Raji (cell line): ENCODE data around the gene GRIK5.

Source experiments
- POLR2A ChIP-seq: IDR thresholded peaks from 2 replicates; pipeline ENCODE4 v1.6.1; 2011; ENCODE audit warnings: low read depth, low read length, control low read depth; ENCODE audit not compliant: insufficient read depth

The GRIK5 gene

DNA sequence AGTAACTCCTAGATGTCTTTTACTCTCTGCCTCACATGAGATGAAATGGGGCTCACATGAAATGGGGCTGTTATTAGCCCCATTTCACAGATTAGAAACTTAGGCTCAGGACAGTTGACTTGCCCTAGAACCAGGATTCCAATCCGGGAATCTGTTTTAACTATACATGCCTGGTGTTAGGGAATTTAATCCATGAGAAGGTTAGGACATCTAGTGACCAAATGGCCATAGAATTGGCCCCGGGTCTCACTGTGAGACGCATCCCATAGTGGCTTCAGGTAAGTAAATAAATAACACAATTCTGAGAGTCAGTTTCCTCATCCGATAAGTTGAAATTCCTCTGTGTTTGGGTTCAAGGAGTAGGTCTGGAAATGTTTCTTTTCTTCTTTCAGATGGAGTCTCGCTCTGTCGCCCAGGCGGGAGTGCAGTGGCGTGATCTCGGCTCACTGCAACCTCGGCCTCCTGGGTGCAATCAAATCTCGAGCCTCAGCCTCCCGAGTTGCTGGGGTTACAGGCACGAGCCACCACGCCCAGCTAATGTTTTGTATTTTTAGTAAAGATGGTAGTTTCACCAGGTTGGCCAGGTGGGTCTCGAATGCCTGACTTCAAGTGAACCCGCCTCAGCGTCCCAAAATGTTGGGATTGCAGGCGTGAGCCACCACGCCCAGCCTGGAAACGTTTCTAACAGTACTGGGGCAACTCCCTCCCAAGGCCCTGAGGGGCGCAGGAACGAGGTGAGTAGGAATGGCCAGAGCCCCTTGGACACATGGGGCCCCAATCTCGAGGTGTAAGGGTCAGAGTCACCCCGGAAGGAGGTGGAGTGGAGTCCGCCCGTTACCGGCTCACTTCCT lies 4.7 kb upstream of the GRIK5 start:
- peak; percentile 36; the same call in 1 of the 2 replicates for TF ChIP-seq POLR2A

DNA sequence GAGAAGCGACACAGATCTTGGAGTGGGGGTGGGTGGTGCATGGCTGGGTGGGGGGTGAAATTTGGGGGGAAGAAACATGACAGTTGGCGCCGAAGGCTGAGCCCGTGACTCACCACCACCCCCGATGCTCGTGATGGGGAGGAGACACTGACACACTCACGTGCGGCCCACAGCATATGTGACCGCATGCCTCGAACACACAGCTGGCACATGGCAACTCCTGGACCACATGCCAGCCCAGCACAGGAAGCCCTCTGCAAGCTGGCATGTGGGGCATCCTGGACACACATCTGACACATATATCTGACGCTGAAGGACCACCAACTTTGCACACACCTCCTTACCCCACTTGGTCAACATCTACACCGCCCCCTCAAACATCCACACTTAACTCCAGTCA lies 1.2 kb upstream of the GRIK5 start:
- no peak for TF ChIP-seq POLR2A

DNA sequence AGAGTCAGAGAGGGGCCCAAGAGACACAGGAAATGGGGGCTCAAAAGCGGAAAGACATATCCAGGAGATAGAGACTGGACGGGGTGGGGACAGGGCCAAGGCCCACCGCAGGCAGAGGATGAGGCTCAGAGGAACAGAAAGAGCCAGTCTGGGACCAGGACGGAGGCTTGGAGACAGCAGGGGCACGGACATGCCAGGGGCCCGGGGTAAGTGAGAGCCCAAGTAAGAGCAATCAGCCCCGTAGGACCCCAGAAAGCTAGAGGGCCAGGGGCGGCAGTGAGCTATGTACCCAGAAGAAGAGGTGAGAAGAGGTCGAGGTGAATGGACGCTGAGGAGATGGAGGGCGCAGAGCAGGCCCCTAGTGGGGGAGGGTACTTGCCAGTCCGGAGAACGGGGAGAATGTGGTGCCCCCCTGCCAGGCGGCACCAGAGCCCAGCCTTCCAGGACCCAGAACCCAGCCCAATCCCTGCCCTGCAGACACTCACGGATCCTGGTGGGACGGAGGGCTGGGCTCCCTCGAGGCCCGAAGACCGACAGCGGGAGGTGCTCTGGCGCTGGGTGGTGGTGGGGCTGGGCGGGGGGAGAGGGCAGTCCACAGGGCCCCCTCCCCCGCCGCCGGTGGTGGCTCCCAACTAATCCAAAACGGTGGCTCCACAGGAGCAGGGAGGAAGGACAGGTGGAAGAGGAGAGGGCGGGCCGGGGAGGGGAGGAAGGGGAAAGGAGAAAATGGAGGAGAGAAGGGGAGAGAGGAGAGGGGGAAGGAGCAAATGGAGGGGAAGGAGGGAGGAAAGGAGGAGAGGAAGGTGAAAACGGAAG lies 1.0 kb downstream of the GRIK5 start:
- TF ChIP-seq POLR2A: no peak

DNA sequence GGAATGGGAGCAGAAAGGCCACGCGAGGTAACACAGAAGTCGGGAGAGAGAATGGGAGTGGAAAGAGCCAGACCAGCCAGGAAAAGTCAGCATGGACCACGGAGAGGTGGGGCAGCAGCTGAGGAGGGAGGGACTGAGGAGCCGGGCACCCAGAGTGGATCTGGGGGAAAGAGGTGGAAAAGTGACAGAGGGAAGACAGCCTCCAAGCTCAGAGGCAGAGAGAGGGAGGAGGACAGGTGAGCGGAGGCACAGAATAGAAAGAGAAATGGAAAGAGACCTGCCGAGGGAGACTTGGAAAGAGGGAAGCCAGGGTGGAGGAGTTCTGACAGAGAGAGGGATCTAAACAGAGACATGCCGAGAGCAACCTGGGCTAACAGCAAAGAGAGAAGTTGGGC lies 1.6 kb downstream of the GRIK5 start:
- no peak for TF ChIP-seq POLR2A

DNA sequence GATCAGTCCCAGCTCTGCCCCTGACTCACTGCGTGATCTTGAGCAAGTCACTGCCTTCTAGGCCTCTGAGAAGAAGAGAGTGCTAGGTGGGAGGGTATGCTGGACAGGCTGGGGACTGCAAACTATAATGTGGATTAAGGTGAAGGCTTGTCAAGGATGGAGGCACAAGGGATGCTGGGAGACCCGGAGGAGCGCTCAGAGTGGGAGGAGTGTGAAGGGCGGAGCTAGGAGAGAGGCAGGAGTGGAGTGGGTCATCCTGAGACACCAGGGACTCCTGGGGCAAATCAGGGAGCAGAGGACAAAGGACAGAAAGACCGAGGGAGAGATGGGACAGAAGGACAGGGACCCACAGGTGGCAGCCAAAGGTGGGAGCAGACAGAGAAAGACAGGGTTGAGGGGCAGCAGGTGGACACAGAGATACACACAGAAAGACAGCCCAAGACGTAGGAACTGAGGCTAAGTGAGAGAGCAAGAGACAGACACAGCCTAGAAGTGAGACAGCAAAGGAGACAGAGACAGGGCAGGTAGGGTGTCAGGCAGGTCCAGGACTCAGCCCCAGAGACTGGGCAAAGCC lies 2.6 kb downstream of the GRIK5 start:
- TF ChIP-seq POLR2A: no peak

DNA sequence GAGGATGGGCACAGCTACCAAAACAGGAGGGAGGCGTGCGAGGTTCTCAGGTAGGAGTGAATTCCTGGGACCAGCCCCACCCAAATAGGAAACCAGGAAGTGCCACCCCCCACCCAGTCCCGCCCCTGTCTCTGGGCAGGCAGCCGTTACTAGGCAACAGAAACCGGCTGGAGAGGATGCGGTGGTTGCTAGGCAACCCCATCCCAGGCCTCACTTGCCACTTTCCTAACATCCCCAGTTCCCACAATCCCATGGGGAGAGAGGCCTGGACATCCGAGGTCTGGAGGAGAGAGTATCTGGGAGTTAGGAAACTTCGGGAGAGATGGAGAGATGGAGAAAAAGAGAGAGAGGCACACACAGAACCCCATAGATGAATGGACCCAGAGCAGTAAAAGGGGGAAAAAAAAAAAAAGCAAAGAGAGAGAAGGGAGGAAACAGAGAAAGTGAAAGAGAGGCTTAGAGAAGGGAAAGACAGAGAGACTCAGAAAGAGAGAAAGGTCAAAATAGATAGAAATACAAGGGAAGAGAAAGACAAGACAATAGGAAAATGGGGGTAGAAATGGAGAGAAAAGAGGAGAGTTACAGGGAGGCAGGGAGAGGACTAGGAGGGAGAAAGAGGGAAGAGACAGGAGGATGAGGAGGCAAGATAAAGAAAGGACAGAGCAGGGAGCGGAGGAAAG lies 3.8 kb downstream of the GRIK5 start:
- no peak for TF ChIP-seq POLR2A

DNA sequence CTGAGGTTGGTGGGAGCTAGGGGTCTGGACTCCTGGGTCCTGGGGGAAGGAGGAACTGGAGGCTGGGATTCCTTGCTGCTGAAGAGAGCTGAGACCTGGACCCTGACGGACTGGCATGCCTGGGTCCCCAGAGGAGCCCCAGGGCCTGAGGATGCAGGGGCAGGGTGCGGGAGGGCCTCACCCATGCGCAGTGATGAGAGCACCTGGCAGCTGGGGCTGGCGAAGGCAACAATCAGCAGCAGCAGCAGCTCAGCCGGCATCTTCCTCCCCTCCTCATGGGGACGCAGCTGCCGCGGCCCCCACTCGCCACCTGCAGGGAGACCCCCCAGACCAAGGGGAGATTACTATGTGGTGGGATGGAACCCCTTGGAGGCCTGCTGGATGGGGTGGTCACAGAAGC lies 4.5 kb downstream of the GRIK5 start:
- no peak for TF ChIP-seq POLR2A

DNA sequence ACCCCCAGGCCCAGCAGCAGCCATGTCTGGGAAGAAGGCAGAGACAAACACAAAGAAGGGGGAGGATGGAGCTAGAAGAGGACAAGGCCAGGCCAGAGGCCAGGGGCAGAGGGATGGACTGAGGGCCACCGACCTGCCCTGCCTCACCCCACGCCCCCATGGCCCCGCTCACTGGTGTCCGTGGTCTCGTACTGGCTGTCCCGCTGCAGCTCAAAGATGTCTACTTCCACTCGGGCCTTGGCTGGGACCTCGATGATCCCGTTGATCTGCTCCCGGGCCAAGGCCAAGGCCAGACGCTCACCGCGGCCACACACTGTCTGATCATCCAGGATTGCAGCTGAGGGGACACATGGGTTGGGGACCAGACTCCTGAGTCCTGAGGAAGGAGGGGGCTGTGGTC lies 5.0 kb downstream of the GRIK5 start:
- TF ChIP-seq POLR2A: no peak

DNA sequence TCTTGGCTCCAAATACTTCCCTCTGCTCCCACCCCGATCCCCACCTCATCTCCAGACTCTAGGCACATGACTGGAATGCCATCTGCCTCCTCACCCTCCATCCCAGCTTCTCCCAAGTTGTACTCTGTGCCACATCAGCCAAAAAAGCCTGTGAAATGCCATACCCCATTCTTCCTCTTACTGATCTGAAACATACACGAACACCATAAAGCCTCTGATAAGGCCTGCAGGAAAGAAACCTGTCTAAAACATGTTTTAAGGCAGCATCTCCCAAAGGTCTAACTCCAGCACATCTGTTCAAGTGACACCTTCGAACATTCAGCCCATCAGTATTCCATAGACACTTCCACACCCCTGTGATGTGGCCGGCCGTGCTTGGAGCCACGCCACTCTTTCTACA lies 5.6 kb downstream of the GRIK5 start:
- no peak for TF ChIP-seq POLR2A

DNA sequence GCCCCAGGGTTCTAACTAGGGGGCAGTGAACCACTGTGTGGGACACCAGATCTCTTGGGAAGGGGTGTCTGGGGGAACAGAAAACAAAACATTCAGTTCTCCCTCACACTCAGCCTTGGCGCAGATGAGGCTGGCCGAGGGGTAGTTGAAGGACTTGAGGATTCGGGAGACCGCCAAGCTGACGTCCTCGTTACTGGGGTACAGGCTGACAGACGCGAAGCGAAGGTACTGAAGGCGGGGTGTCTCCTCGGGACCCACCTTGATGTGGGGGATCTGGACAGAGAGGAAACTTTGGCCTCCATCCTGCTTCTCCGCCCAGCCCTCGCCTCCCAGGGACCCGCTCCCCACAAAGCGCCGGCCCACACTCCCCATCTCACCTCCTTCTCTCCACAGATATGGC lies 7.6 kb downstream of the GRIK5 start:
- TF ChIP-seq POLR2A: no peak

DNA sequence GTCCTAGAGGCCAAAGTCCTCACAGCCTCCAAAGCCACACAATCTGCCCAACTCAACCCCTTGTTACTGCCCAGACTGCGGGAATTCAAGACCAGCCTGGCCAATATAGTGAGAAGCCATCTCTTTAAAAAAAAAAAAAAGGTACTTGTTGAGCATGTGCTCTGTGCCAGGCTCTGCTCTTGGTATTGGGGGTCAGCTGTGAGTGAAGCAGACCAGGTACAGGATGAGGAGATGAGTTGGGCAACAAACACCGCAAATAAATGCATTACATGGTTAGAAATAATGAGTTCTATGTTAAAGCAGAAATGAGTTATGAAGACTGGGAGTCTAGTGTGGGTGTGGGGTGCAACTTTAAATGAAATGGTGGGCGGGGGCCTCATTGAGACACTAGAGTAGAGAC lies 9.9 kb downstream of the GRIK5 start:
- TF ChIP-seq POLR2A: no peak

DNA sequence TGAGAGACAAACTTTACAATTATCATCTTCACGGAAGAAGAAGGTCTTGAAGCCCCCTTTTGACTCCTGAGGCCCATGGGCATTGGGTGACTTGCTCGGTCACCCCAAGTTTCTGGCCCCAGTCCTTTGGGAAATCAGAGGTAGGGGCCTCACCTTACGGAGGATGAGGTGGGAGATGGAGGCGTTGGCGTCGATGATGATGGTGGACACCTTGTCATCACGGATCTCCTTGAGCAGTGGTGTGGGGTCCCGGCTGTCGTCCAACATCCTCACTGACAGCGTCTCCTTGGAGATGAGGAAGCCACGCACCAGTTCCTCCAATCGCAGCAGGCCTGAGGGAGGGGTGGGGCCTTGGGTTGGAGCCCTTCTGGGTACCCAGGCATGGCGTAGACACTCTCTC lies 10.8 kb downstream of the GRIK5 start:
- no peak for TF ChIP-seq POLR2A

DNA sequence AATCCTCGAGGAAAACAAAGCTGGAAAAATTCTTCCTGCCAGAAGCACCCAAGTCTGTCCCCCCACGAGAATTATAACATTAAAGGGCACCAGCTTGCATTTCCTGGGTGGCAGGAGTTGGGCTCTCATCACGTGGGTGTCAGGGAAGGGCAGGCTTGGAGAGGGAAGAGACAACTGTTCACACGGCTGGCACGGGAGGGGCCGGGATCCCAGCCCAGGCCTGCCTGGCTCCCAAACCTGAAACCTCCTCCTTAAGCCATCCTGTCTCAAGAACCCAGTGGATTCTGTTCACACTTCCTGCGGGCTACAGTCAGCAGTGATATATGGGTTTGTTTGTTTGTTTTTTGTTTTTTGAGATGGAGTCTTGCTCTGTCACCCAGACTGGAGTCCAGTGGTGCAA lies 12.2 kb downstream of the GRIK5 start:
- TF ChIP-seq POLR2A: no peak

DNA sequence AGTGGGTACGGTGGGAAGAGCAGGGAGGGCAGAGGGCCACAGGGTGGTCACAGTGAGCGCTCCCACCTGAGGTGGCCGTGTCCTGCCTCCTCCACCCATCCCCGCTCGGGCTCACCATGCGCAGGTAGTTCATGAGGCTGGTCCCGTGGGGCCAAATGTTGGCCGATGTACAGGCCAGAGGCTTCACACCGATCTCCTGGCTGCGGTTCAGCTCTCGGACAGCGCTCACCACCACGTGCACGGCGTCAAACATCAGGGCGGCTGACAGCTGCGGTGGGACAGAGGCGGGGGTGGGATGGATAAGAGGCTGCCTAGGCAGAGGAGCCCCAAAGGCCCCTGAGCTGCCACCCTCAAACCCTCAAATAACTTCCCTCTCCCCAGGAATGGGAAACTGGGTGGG lies 15.8 kb downstream of the GRIK5 start:
- TF ChIP-seq POLR2A: no peak
